Measurements from ENCODE around the gene DEFB113.

DNA sequence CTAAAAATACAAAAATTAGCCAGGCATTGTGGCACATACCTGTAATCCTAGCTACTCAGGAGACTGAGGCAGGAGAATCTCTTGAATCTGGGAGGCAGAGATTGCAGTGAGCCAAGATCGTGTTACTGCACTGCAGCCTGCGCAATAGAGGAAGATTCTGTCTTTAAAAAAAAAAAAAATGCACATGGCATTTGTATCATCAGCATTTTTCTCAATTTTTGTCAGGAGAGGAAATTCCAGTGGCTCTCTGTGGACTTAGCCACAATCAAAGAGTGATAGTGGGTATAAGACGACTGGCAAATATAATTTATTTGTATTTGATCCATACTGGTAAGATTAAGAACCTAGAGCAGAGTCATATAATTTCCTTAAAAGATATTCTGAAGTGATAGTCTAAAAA, 34.0 kb downstream of the DEFB113 start:
- TF ChIP-seq POLR2A (IDR thresholded peaks at IDR 0.05; ENCODE audit: low read depth, low read length), result no peak
- TF ChIP-seq TAF1 (IDR thresholded peaks at IDR 0.05; ENCODE audit: low read depth, low read length), result no peak
- TF ChIP-seq POLR2AphosphoS5 (IDR thresholded peaks at IDR 0.05; ENCODE audit: low read depth, low read length), result no peak

Measured in GM12891 (cell line).